OCI-M2 (cell line): ENCODE data around the gene PEX11A.

Experiments used
- DNase-seq: peaks from one replicate; lab custom pipeline; 2025; ENCODE audit not compliant: unreplicated experiment; lab: John Stamatoyannopoulos, UW

The PEX11A gene

GRCh38 chr15:89677381-89677780 is 13.2 kb downstream of the PEX11A start:
- DNase-seq: no peak

- DNase-seq: no peak
Measured at GRCh38 chr15:89675606-89676005, 14.9 kb downstream of the PEX11A start.

GRCh38 chr15:89674526-89674925 is 16.0 kb downstream of the PEX11A start:
- DNase-seq: no peak

GRCh38 chr15:89673165-89673512 is 17.4 kb downstream of the PEX11A start:
- no peak for DNase-seq

- DNase-seq: no peak
Measured at GRCh38 chr15:89672221-89673164, 18.1 kb downstream of the PEX11A start.

GRCh38 chr15:89671687-89672086 is 18.9 kb downstream of the PEX11A start:
- DNase-seq: no peak

GRCh38 chr15:89670971-89671560 is 19.5 kb downstream of the PEX11A start:
- no peak for DNase-seq

- DNase-seq: no peak
Measured at GRCh38 chr15:89669941-89670340, 20.6 kb downstream of the PEX11A start.

GRCh38 chr15:89669309-89669865 is 21.2 kb downstream of the PEX11A start:
- no peak for DNase-seq

GRCh38 chr15:89668171-89668570 is 22.4 kb downstream of the PEX11A start:
- no peak for DNase-seq

- DNase-seq: no peak
Measured at GRCh38 chr15:89667706-89667960, 22.9 kb downstream of the PEX11A start.

GRCh38 chr15:89666858-89667705 is 23.5 kb downstream of the PEX11A start:
- no peak for DNase-seq

- DNase-seq: no peak
Measured at GRCh38 chr15:89666184-89666857, 24.2 kb downstream of the PEX11A start.

- DNase-seq: no peak
Measured at GRCh38 chr15:89665449-89666181, 24.9 kb downstream of the PEX11A start.

- DNase-seq: no peak
Measured at GRCh38 chr15:89664441-89665350, 25.9 kb downstream of the PEX11A start.

GRCh38 chr15:89662893-89663626 is 27.5 kb downstream of the PEX11A start:
- no peak for DNase-seq

- DNase-seq: no peak
Measured at GRCh38 chr15:89660556-89660955, 30.0 kb downstream of the PEX11A start.

- DNase-seq: no peak
Measured at GRCh38 chr15:89659295-89659694, 31.3 kb downstream of the PEX11A start.
